Gastrocnemius medialis (tissue), 4 donors: ENCODE results near the gene IRAK1.

Experiments
- POLR2A ChIP-seq, 2 donors: fragments of 450-650 bp; IDR thresholded peaks; one replicate each; pipeline ENCODE4 v1.6.1; 2017; ENCODE audit warnings: antibody characterized with exemption in 2 of 2, mild to moderate bottlenecking in 2 of 2, moderate library complexity in 2 of 2
- TF ChIP-seq, protein P1 (sequence below), 5 experiments: fragments of 450-650 bp in 3 of 5; fragments of 200-600 bp in 2 of 5; sonication (generic) in 2 of 5; IDR thresholded peaks in 4 of 5; conservative IDR thresholded peaks in 1 of 5; 1 replicate in 4 of 5; 2 replicates in 1 of 5; pipeline ENCODE4 v1.5.1; 2016 to 2019; ENCODE audit warnings: antibody characterized with exemption in 5 of 5, mild to moderate bottlenecking in 3 of 5, moderate library complexity in 3 of 5

DNA sequence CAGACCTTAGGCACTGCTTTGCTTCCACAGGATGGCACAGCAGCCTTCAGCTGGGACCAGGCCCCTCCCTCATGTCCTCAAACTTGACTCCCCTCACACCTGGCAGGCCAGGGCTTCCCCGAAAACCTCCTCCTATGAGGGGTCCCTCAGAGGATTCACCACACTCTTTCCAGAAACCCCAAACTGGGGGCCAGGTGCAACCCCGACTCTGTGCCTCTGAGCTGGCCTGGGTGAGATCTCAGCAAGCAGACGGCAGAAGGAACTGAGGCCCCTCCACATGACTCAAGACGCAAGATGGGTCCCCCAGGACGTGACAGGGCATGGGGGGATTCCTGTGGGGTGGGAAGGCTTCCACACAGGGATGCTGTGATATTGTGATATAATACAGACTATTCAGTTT is 54.3 kb downstream of the IRAK1 start:
- TF ChIP-seq, protein P1, sequence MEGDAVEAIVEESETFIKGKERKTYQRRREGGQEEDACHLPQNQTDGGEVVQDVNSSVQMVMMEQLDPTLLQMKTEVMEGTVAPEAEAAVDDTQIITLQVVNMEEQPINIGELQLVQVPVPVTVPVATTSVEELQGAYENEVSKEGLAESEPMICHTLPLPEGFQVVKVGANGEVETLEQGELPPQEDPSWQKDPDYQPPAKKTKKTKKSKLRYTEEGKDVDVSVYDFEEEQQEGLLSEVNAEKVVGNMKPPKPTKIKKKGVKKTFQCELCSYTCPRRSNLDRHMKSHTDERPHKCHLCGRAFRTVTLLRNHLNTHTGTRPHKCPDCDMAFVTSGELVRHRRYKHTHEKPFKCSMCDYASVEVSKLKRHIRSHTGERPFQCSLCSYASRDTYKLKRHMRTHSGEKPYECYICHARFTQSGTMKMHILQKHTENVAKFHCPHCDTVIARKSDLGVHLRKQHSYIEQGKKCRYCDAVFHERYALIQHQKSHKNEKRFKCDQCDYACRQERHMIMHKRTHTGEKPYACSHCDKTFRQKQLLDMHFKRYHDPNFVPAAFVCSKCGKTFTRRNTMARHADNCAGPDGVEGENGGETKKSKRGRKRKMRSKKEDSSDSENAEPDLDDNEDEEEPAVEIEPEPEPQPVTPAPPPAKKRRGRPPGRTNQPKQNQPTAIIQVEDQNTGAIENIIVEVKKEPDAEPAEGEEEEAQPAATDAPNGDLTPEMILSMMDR (IDR thresholded peaks at IDR 0.05 in 4 of 5, conservative IDR thresholded peaks at IDR 0.05 in 1 of 5) = no peak
- TF ChIP-seq POLR2A (IDR thresholded peaks at IDR 0.05) = no peak
